Astrocyte (in vitro differentiated cells and primary cell): ENCODE data around the gene ZAP70. TPM values are rescaled to one million over a fixed set of nuclear protein-coding genes. Genes with fewer than 3 reads are reported as not detected.

ENCODE experiments used
- DNase-seq: peaks from one replicate; pipeline ENCODE4 v3.0.0-alpha.2; 2010; ENCODE audit warnings: low read depth
- FAIRE-seq: peaks from 2 replicates; lab custom pipeline; 2011; peaks lifted over from hg19 to GRCh38; lab: Jason Lieb, UNC
- H2AFZ ChIP-seq: 2 replicates; pipeline ENCODE4 v1.6.0; 2012; ENCODE audit warnings: low read depth, low read length, inconsistent platforms
- H3K27ac ChIP-seq: 2 replicates; pipeline ENCODE4 v1.5.1; 2011; ENCODE audit warnings: low read depth, low read length, inconsistent platforms
- H3K27me3 ChIP-seq: 2 replicates; pipeline ENCODE4 v1.6.0; 2011; ENCODE audit warnings: low read length, inconsistent platforms; ENCODE audit not compliant: insufficient read depth
- H3K36me3 ChIP-seq: 2 replicates; pipeline ENCODE4 v1.5.1; 2011; ENCODE audit warnings: low read length, inconsistent platforms; ENCODE audit not compliant: insufficient read depth
- H3K4me1 ChIP-seq: 2 replicates; pipeline ENCODE4 v1.5.1; 2011; ENCODE audit warnings: low read length, inconsistent platforms; ENCODE audit not compliant: insufficient read depth
- H3K4me2 ChIP-seq: 2 replicates; pipeline ENCODE4 v1.6.0; 2012; ENCODE audit warnings: low read length, inconsistent platforms
- H3K4me3 ChIP-seq: 2 replicates; pipeline ENCODE4 v1.5.1; 2011; ENCODE audit warnings: low read depth, mild to moderate bottlenecking, low read length, inconsistent platforms; ENCODE audit not compliant: insufficient read depth
- H3K79me2 ChIP-seq: 2 replicates; pipeline ENCODE4 v1.6.0; 2012; ENCODE audit warnings: mild to moderate bottlenecking, low read length, inconsistent platforms; ENCODE audit not compliant: insufficient read depth
- H3K9ac ChIP-seq: 2 replicates; pipeline ENCODE4 v1.6.0; 2012; ENCODE audit warnings: mild to moderate bottlenecking, low read length, inconsistent platforms
- H3K9me3 ChIP-seq: 2 replicates; pipeline ENCODE4 v1.5.1; 2012; ENCODE audit warnings: low read depth, mild to moderate bottlenecking, low read length, inconsistent platforms; ENCODE audit not compliant: insufficient read depth
- H4K20me1 ChIP-seq: 2 replicates; pipeline ENCODE4 v1.6.0; 2012; ENCODE audit warnings: low read length, inconsistent platforms; ENCODE audit not compliant: insufficient read depth
- H3K27ac Mint-ChIP-seq: one replicate; pipeline ENCODE4 v1.8.0; 2021; ENCODE audit warnings: mild to moderate bottlenecking, mixed read lengths; ENCODE audit not compliant: unreplicated experiment
- H3K27me3 Mint-ChIP-seq: one replicate; pipeline ENCODE4 v1.8.0; 2021; ENCODE audit warnings: low read depth, mixed read lengths; ENCODE audit not compliant: unreplicated experiment
- H3K36me3 Mint-ChIP-seq: one replicate; pipeline ENCODE4 v1.8.0; 2021; ENCODE audit warnings: low read depth, mixed read lengths; ENCODE audit not compliant: unreplicated experiment
- H3K4me1 Mint-ChIP-seq: one replicate; pipeline ENCODE4 v1.8.0; 2021; ENCODE audit warnings: low read depth, mixed read lengths; ENCODE audit not compliant: unreplicated experiment
- H3K4me3 Mint-ChIP-seq: one replicate; pipeline ENCODE4 v1.8.0; 2021; ENCODE audit warnings: mild to moderate bottlenecking, moderate library complexity, mixed read lengths; ENCODE audit not compliant: unreplicated experiment
- H3K9me3 Mint-ChIP-seq: one replicate; pipeline ENCODE4 v1.8.0; 2021; ENCODE audit warnings: mild to moderate bottlenecking, mixed read lengths; ENCODE audit not compliant: unreplicated experiment
- CTCF ChIP-seq: IDR thresholded peaks from 2 replicates; pipeline ENCODE4 v1.5.1; 2011; ENCODE audit warnings: low read depth, mild to moderate bottlenecking, inconsistent platforms, low read length, moderate library complexity; ENCODE audit not compliant: insufficient read depth
- EZH2 ChIP-seq: IDR thresholded peaks from 2 replicates; pipeline ENCODE4 v1.6.1; 2012; ENCODE audit warnings: mild to moderate bottlenecking, low read length, inconsistent platforms; ENCODE audit not compliant: insufficient read depth
- total RNA-seq: library from RNA; stranded (reverse); gene quantifications from 2 replicates; pipeline ENCODE4 v1.2.1, GENCODE V29; 2021

The ZAP70 gene
- total RNA-seq, 1 donor from 2014 or later, result 0.73 TPM

DNA sequence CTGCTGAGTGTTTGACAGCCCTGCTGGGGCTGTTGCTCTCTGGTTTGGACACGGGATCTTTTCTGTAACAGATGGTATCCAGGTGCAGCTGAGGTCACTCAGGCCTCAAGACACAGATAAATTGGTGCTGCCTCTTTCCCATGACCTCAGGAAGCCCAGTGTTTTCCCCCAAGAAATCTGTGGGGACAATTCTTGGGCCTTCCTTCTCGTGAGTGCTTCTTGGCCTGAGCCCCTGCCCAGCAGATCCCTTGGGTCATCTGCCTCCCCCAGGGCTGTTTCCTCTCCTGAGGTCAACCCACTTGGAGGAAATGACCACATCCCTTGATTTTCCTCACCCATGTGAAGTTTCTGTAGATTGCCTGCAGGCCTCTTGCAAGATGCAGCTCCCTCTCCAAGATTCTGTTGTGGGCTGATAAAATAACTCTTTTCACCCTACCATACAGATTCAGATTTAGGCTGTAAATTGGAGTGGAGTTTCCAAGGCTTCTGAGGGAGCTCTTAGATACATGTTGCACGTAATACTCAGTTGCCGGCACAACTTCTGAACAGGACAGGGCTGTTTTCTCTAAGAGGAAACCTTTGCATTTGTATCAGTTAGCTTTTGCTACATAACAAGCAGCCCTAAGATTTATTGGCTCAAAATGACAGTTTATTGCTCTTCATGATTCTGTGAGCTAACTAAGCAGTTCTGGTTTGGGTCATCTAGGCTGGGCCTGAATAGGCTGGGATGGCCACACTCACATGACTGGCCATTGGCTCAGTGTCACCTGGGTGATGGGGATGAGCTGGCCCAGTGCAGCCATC, 13.1 kb downstream of the ZAP70 start:
- Mint-ChIP-seq H3K4me1 (peaks cover 3% of the 10 kb centered on the region), H3K9me3 (peaks cover 24% of the 10 kb centered on the region), H3K27ac (no peak overlapping the region), H3K36me3 (peaks cover 9% of the 10 kb centered on the region), H3K4me3 (no peak overlapping the region), H3K27me3 (peaks cover 14% of the 10 kb centered on the region)
- Histone ChIP-seq H3K27ac (no peak overlapping the region), H3K4me3 (no peak overlapping the region), H2AFZ (no peak overlapping the region), H3K36me3 (no peaks in the 10 kb centered on the region), H4K20me1 (no peaks in the 10 kb centered on the region), H3K4me1 (no peaks in the 10 kb centered on the region), H3K9ac (no peak overlapping the region), H3K4me2 (no peak overlapping the region), H3K27me3 (peaks cover 2% of the 10 kb centered on the region), H3K9me3 (peaks cover 6% of the 10 kb centered on the region), H3K79me2 (no peaks in the 10 kb centered on the region)
- DNase-seq, result peak; percentile 39
- TF ChIP-seq EZH2 (no peak), CTCF (no peak)
- FAIRE-seq, result no peak

- TF ChIP-seq EZH2, result no peak
- TF ChIP-seq CTCF, result no peak
- Histone ChIP-seq H3K4me1 (no peaks in the 10 kb centered on the region), H3K79me2 (no peaks in the 10 kb centered on the region), H3K9ac (no peak overlapping the region), H3K36me3 (no peaks in the 10 kb centered on the region), H3K27me3 (peaks cover 2% of the 10 kb centered on the region), H2AFZ (no peak overlapping the region), H3K4me3 (no peak overlapping the region), H3K27ac (no peak overlapping the region), H4K20me1 (no peaks in the 10 kb centered on the region), H3K9me3 (peaks cover 6% of the 10 kb centered on the region), H3K4me2 (no peak overlapping the region)
- H3K27ac Mint-ChIP-seq, result no peak overlapping the region
- peaks cover 29% of the 10 kb centered on the region for H3K9me3 Mint-ChIP-seq
- no peak overlapping the region for H3K4me3 Mint-ChIP-seq
- peaks cover 3% of the 10 kb centered on the region for H3K4me1 Mint-ChIP-seq
- DNase-seq, result no peak
- H3K27me3 Mint-ChIP-seq, result peaks cover 14% of the 10 kb centered on the region
- peaks cover 9% of the 10 kb centered on the region for H3K36me3 Mint-ChIP-seq
- no peak for FAIRE-seq
Measured at GRCh38 chr2:97727296-97727695, 13.9 kb downstream of the ZAP70 start.

DNA sequence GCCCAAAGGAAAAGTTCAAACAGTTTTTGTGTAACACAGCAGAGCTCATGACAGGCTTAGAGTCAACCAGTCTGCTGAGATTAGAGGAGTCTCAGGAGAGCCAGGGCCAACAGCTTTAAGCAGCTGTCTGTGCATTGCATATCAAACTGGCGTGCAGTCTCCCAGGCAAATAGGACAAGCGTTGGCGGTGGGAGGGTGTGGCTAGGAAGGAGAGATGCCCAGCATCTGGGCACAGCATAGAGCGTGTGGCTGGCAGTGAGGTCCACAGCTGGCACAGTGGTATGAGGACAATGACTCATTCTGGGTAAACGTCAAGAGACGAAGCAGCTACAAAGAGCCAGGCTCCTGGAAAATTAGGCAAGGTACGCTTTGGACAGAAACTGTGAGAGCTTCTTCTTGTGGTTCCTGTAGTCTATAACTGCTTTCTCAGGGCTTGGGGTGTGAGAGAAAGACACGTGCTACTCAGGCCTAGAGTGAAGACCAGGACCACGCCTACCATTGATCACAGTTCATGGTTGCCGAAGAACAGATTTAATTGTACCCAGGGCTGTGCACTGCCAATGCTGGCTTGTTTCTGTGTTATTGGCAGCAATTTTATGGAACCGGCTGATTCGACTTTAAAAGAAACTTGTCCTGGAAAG, 14.8 kb downstream of the ZAP70 start:
- no peak overlapping the region for H3K4me3 Mint-ChIP-seq
- H4K20me1 ChIP-seq, result no peaks in the 10 kb centered on the region
- no peak overlapping the region for H3K27ac Mint-ChIP-seq
- H3K27me3 ChIP-seq, result peaks cover 2% of the 10 kb centered on the region
- no peak overlapping the region for H3K4me3 ChIP-seq
- peaks cover 14% of the 10 kb centered on the region for H3K27me3 Mint-ChIP-seq
- peaks cover 9% of the 10 kb centered on the region for H3K36me3 Mint-ChIP-seq
- H3K36me3 ChIP-seq, result no peaks in the 10 kb centered on the region
- H2AFZ ChIP-seq, result no peak overlapping the region
- TF ChIP-seq EZH2 (no peak), CTCF (no peak)
- H3K4me1 Mint-ChIP-seq, result peaks cover 3% of the 10 kb centered on the region
- DNase-seq, result no peak
- peaks cover 30% of the 10 kb centered on the region for H3K9me3 Mint-ChIP-seq
- H3K79me2 ChIP-seq, result no peaks in the 10 kb centered on the region
- H3K27ac ChIP-seq, result no peak overlapping the region
- no peaks in the 10 kb centered on the region for H3K4me1 ChIP-seq
- no peak overlapping the region for H3K4me2 ChIP-seq
- FAIRE-seq, result no peak
- no peak overlapping the region for H3K9ac ChIP-seq
- peaks cover 6% of the 10 kb centered on the region for H3K9me3 ChIP-seq
